HepG2 (cell line): ENCODE measurements around the gene SEMA6B. TPM values are rescaled to one million over a fixed set of nuclear protein-coding genes. Genes with fewer than 3 reads are reported as not detected.

Experiments
- ATAC-seq: fragments of 200-7000 bp; cut with Tn5 transposase; 3 replicates; pipeline ENCODE4 v1.9.1; 2020; ENCODE audit warnings: mild to moderate bottlenecking, moderate library complexity
- BruUV-seq: library from RNA; stranded (reverse); fragments of 400-500 nt; replicated peaks from 2 replicates; lab custom pipeline; 2021; lab: Mats Ljungman, UMichigan
- CTCF ChIA-PET: fragments of 300-600 bp; formaldehyde crosslinking; extraction: SDS; loops from one replicate; lab custom pipeline; 2021; ENCODE audit warnings: low total read pairs, inconsistent platforms, low intra/inter-chr PET ratio; lab: Yijun Ruan, JAX
- POLR2A ChIA-PET: fragments of 350-600 bp; sonication (Branson Sonifier 250); formaldehyde crosslinking; loops from one replicate; lab custom pipeline; 2020; ENCODE audit warnings: antibody characterized with exemption, inconsistent platforms; lab: Yijun Ruan, JAX
- DNase-seq: peaks from one replicate; pipeline ENCODE4 v3.0.0-alpha.2; 2015; ENCODE audit warnings: low spot score
- FAIRE-seq: peaks from 3 replicates; lab custom pipeline; 2011; peaks lifted over from hg19 to GRCh38; lab: Jason Lieb, UNC
- H2AFZ ChIP-seq: one replicate; pipeline ENCODE4 v1.6.1; 2011; ENCODE audit warnings: low read length, inconsistent platforms
- H3K27ac ChIP-seq: fragments of 300-600 bp; 3 replicates; pipeline ENCODE4 v1.8.0; 2011; ENCODE audit warnings: mixed run types, mild to moderate bottlenecking, mixed read lengths, low read length, inconsistent platforms; ENCODE audit not compliant: insufficient read depth; ENCODE audit errors: extremely low read length
- H3K27me3 ChIP-seq, 2 experiments: fragments of 200-600 bp in 1 of 2; 2 replicates in 1 of 2; 3 replicates in 1 of 2; pipeline versions ENCODE4 v1.6.0 to v1.8.0; 2011; ENCODE audit warnings: low read length in 2 of 2, mild to moderate bottlenecking in 2 of 2, moderate library complexity in 2 of 2, inconsistent platforms in 1 of 2; ENCODE audit not compliant: insufficient read depth in 2 of 2, control insufficient read depth in 1 of 2
- H3K36me3 ChIP-seq, 2 experiments: fragments of 200-600 bp in 1 of 2; replicated peaks in 1 of 2; 2 replicates in 1 of 2; 3 replicates in 1 of 2; pipeline versions ENCODE4 v1.5.1 to v1.8.0; 2011; ENCODE audit warnings: low read length in 2 of 2, inconsistent platforms in 1 of 2; ENCODE audit not compliant: insufficient read depth in 2 of 2, control insufficient read depth in 1 of 2
- H3K4me1 ChIP-seq: 2 replicates; pipeline ENCODE4 v1.5.1; 2012; ENCODE audit warnings: low read length, inconsistent platforms; ENCODE audit not compliant: insufficient read depth
- H3K4me2 ChIP-seq: 2 replicates; pipeline ENCODE4 v1.6.0; 2011; ENCODE audit warnings: low read depth, low read length, inconsistent platforms
- H3K4me3 ChIP-seq, 3 experiments: fragments of 200-600 bp in 1 of 3; sonication (generic), shearing (Covaris generic) in 1 of 3; replicated peaks in 1 of 3; 2 replicates each; pipeline ENCODE4 v1.5.1; 2011 to 2016; ENCODE audit warnings: low read length in 3 of 3, inconsistent platforms in 2 of 3, low read depth in 2 of 3, mild to moderate bottlenecking in 2 of 3, control low read depth in 1 of 3, mixed read lengths in 1 of 3; ENCODE audit not compliant: insufficient read depth in 1 of 3
- H3K79me2 ChIP-seq: one replicate; pipeline ENCODE4 v1.6.1; 2011; ENCODE audit warnings: low read length, inconsistent platforms; ENCODE audit not compliant: insufficient read depth
- H3K9ac ChIP-seq: 2 replicates; pipeline ENCODE4 v1.6.0; 2011; ENCODE audit warnings: mild to moderate bottlenecking, low read depth, low read length, inconsistent platforms; ENCODE audit not compliant: insufficient read depth
- H3K9me3 ChIP-seq: 2 replicates; pipeline ENCODE4 v1.5.1; 2012; ENCODE audit warnings: mild to moderate bottlenecking, low read length
- H4K20me1 ChIP-seq: 2 replicates; pipeline ENCODE4 v1.6.0; 2011; ENCODE audit warnings: inconsistent platforms, mild to moderate bottlenecking, low read length, moderate library complexity; ENCODE audit not compliant: insufficient read depth
- ARNT2 ChIP-seq: sonication (generic); formaldehyde crosslinking; IDR thresholded peaks from 2 replicates; pipeline ENCODE4 v1.8.0; 2022; ENCODE audit warnings: mild to moderate bottlenecking, low read depth, missing genetic modification reagents, moderate library complexity
- FOXK1 ChIP-seq: sonication (generic); formaldehyde crosslinking; IDR thresholded peaks from 2 replicates; pipeline ENCODE4 v1.4.0; 2020; ENCODE audit warnings: low read depth, missing genetic modification reagents, borderline replicate concordance
- HNF4A ChIP-seq: sonication (generic); formaldehyde crosslinking; IDR thresholded peaks from 2 replicates; pipeline ENCODE4 v1.4.0; 2020; ENCODE audit warnings: missing genetic modification reagents
- NONO ChIP-seq, 2 experiments: fragments of 450-650 bp in 1 of 2; sonication (generic) in 1 of 2; formaldehyde crosslinking in 1 of 2; IDR thresholded peaks in 1 of 2; conservative IDR thresholded peaks in 1 of 2; 2 replicates each; pipeline versions ENCODE4 v1.6.1 to v1.8.0; 2017 to 2022; ENCODE audit warnings: mild to moderate bottlenecking in 1 of 2, missing genetic modification reagents in 1 of 2, moderate library complexity in 1 of 2
- PCBP1 ChIP-seq: fragments of 200-400 bp; formaldehyde crosslinking; IDR thresholded peaks from 2 replicates; pipeline ENCODE4 v1.6.1; 2017; ENCODE audit warnings: mild to moderate bottlenecking, low read depth, low read length, borderline replicate concordance
- SALL1 ChIP-seq: sonication (generic); formaldehyde crosslinking; IDR thresholded peaks from 2 replicates; pipeline ENCODE4 v1.8.0; 2022; ENCODE audit warnings: mild to moderate bottlenecking, missing genetic modification reagents
- XRCC5 ChIP-seq: fragments of 200-400 bp; formaldehyde crosslinking; optimal IDR thresholded peaks from 2 replicates; pipeline ENCODE3; 2017; ENCODE audit warnings: mild to moderate bottlenecking, low read length
- ZKSCAN8 ChIP-seq: IDR thresholded peaks from 2 replicates; pipeline ENCODE4 v1.6.1; 2016; ENCODE audit warnings: borderline replicate concordance, missing genetic modification reagents, missing compliant biosample characterization
- ZNF256 ChIP-seq: sonication (generic); formaldehyde crosslinking; conservative IDR thresholded peaks from 2 replicates; pipeline ENCODE4 v1.4.0; 2020; ENCODE audit warnings: missing genetic modification reagents
- ZNF614 ChIP-seq: IDR thresholded peaks from 2 replicates; pipeline ENCODE4 v1.6.1; 2018; ENCODE audit warnings: missing biosample characterization, missing genetic modification reagents, inconsistent platforms, borderline replicate concordance
- ZNF615 ChIP-seq: sonication (generic); formaldehyde crosslinking; IDR thresholded peaks from 2 replicates; pipeline ENCODE4 v1.5.0; 2020; ENCODE audit warnings: mild to moderate bottlenecking, missing genetic modification reagents, borderline replicate concordance
- WGBS: methylation state at CpG from one replicate; pipeline ENCODE4 v1.1.6; 2017; ENCODE audit warnings: low lambda C conversion rate; 5-methylcytosine and 5-hydroxymethylcytosine counted together
- in situ Hi-C: cut with HindIII; loops from 2 replicates; pipeline ENCODE4 v1.10.0; 2017; ENCODE audit warnings: low pct_unique_long_range_greater_than_20kb; ENCODE audit not compliant: extremely low pct_ligation_motif_present
- intact Hi-C: fragments of 100-400 bp; cut with micrococcal nuclease; formaldehyde crosslinking; loops from one replicate; pipeline ENCODE4 v1.10.0; 2022; ENCODE audit not compliant: unreplicated experiment
- polyA plus RNA-seq, 8 experiments: library from polyadenylated mRNA; depleted of rRNA in 3 of 8; stranded (reverse) in 7 of 8; unstranded in 1 of 8; fragments of >200 nt; fragmentation: Illumina TruSeq in 4 of 8; extraction: Trizol in 4 of 8; gene quantifications; 2 replicates each; pipeline versions ENCODE4 v1.2.1 to v1.2.3, GENCODE V29; 2011 to 2016; ENCODE audit warnings: low read depth in 4 of 8, missing spikeins in 1 of 8, mixed read lengths in 1 of 8; ENCODE audit not compliant: insufficient read depth in 1 of 8
- total RNA-seq, 5 experiments: library from RNA; depleted of rRNA; stranded (reverse); fragments of >200 nt; fragmentation: Illumina TruSeq; extraction: Trizol; gene quantifications; 2 replicates each; pipeline ENCODE4 v1.2.3, GENCODE V29; 2016; ENCODE audit warnings: low read depth in 1 of 5
- TF ChIP-seq, protein P1 (sequence below): sonication (generic); formaldehyde crosslinking; IDR thresholded peaks from 2 replicates; pipeline ENCODE4 v1.5.0; 2020; ENCODE audit warnings: mild to moderate bottlenecking, missing genetic modification reagents, moderate library complexity
- TF ChIP-seq, protein P2 (sequence below): sonication (generic); formaldehyde crosslinking; IDR thresholded peaks from 2 replicates; pipeline ENCODE4 v1.4.0; 2020; ENCODE audit warnings: missing genetic modification reagents
- TF ChIP-seq, protein P3 (sequence below): sonication (generic); formaldehyde crosslinking; IDR thresholded peaks from 2 replicates; pipeline ENCODE4 v1.5.0; 2020; ENCODE audit warnings: missing genetic modification reagents
- TF ChIP-seq, protein P4 (sequence below): sonication (generic); formaldehyde crosslinking; IDR thresholded peaks from 2 replicates; pipeline ENCODE4 v1.5.1; 2020; ENCODE audit warnings: missing genetic modification reagents, mild to moderate bottlenecking, borderline replicate concordance

SEMA6B gene
- total and polyA plus RNA-seq, 2 of the 13 experiments (the other 11 are each of a cell fraction or from before 2014, with no cell fraction given) = 45.5 to 67.1 TPM

DNA sequence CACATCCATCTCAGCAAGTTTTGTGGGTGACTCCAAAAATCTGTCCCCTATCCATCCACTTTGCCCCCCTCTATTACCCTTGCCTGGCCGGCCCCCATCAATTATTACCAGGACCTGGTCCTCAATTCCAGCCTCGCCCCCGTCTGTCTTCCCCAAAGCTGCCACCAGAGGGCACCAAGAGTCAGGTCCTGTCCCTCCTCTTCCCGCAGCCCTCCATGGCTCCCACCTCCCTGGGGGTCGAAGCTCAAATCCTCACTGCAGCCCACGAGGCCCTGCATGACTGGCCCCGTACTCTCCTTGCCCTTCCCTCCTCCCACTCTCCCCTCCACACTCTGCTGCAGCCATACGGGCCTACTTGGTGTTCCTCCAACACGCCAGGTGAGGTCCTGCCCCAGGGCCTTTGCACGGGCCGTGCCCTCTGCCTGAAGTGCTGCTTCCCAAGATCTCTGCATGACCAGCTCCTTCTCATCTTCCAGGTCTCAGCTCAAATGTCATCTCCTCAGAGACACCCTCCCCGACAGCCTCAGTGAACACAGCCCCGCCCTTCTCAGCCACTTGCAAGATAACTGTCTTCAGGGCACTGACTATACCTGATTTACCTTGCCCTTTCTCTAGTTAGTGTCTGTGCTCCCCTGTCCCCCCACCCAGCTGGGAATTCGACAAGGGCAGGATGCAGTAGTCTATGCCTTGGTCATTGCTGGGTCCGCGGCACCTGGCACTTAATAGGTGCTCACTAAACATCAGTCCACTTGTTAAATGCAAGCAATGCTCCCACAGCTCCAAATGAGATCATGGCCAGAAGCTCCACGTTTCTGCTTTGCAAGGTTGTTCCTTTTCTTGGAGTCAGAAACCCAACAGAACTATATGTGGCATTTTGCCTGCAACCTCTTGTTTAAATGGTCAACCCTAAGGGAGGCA, 16.8 kb upstream of the SEMA6B start:
- CTCF ChIA-PET = interaction anchor here (1.4 to 4.0 kb wide), 4 partner anchors 47 to 59 kb away, joined by 3 to 25 read pairs (median 4); no protein-coding TSS in a partner anchor
- DNase-seq (peak; percentile 61), ATAC-seq (peak; percentile 47), FAIRE-seq (peak; percentile 34)
- no peaks in the 10 kb centered on the region for H3K9me3 ChIP-seq
- H3K79me2 ChIP-seq = peaks cover 71% of the 10 kb centered on the region
- no peak overlapping the region for H3K4me3 ChIP-seq
- H3K27me3 ChIP-seq = no peaks in the 10 kb centered on the region
- peak overlapping the region; percentile 29 for H3K27ac ChIP-seq
- WGBS = 61% methylated on average over 17 of the region's 17 CpGs
- POLR2A ChIA-PET = interaction anchor here (0.5 to 1.6 kb wide), 5 partner anchors 36 to 373 kb away, joined by 3 to 7 read pairs (median 3); partner anchors contain the start of gene LRG1
- in situ Hi-C loops = loop anchor here (5.0 kb wide), 1 partner anchor 61 kb away; the partner anchor contains the start of gene TNFAIP8L1
- BruUV-seq = TSS peak; percentile 24
- no peak overlapping the region for H2AFZ ChIP-seq
- peak overlapping the region; percentile 32; the same call in 1 of the 2 replicates for H3K4me2 ChIP-seq
- H3K4me1 ChIP-seq = peaks cover 53% of the 10 kb centered on the region
- intact Hi-C loops = no loop called here
- H3K9ac ChIP-seq = no peak overlapping the region
- H3K36me3 ChIP-seq = peaks cover 3 to 13% of the 10 kb centered on the region in 2 experiments; a peak in 3 of 5 replicates
- peaks cover 54% of the 10 kb centered on the region for H4K20me1 ChIP-seq
- TF ChIP-seq PCBP1 (peak; percentile 75; the same call in 1 of the 2 replicates), ZNF615 (CRISPR knock-in tag) (no peak), HNF4A (CRISPR knock-in tag) (peak; percentile 63), XRCC5 (no peak), SALL1 (peak; percentile 46; the same call in 1 of the 2 replicates), NONO (IDR thresholded peaks at IDR 0.05) (no peak), NONO (CRISPR knock-in tag; conservative IDR thresholded peaks at IDR 0.05) (peak; percentile 48; the same call in 1 of the 2 replicates), FOXK1 (peak; percentile 29; the same call in 1 of the 2 replicates), ZNF614 (CRISPR knock-in tag) (no peak), ZKSCAN8 (CRISPR knock-in tag) (no peak), ARNT2 (CRISPR knock-in tag) (0 out of 2 replicates have a peak, but pooled peaks have one; percentile 45), ZNF256 (CRISPR knock-in tag) (no peak)
- TF ChIP-seq, protein P1, sequence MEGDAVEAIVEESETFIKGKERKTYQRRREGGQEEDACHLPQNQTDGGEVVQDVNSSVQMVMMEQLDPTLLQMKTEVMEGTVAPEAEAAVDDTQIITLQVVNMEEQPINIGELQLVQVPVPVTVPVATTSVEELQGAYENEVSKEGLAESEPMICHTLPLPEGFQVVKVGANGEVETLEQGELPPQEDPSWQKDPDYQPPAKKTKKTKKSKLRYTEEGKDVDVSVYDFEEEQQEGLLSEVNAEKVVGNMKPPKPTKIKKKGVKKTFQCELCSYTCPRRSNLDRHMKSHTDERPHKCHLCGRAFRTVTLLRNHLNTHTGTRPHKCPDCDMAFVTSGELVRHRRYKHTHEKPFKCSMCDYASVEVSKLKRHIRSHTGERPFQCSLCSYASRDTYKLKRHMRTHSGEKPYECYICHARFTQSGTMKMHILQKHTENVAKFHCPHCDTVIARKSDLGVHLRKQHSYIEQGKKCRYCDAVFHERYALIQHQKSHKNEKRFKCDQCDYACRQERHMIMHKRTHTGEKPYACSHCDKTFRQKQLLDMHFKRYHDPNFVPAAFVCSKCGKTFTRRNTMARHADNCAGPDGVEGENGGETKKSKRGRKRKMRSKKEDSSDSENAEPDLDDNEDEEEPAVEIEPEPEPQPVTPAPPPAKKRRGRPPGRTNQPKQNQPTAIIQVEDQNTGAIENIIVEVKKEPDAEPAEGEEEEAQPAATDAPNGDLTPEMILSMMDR (CRISPR knock-in tag) = peak; percentile 88
- TF ChIP-seq, protein P2, sequence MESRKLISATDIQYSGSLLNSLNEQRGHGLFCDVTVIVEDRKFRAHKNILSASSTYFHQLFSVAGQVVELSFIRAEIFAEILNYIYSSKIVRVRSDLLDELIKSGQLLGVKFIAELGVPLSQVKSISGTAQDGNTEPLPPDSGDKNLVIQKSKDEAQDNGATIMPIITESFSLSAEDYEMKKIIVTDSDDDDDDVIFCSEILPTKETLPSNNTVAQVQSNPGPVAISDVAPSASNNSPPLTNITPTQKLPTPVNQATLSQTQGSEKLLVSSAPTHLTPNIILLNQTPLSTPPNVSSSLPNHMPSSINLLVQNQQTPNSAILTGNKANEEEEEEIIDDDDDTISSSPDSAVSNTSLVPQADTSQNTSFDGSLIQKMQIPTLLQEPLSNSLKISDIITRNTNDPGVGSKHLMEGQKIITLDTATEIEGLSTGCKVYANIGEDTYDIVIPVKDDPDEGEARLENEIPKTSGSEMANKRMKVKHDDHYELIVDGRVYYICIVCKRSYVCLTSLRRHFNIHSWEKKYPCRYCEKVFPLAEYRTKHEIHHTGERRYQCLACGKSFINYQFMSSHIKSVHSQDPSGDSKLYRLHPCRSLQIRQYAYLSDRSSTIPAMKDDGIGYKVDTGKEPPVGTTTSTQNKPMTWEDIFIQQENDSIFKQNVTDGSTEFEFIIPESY (CRISPR knock-in tag) = 0 out of 2 replicates have a peak, but pooled peaks have one; percentile 67
- TF ChIP-seq, protein P3, sequence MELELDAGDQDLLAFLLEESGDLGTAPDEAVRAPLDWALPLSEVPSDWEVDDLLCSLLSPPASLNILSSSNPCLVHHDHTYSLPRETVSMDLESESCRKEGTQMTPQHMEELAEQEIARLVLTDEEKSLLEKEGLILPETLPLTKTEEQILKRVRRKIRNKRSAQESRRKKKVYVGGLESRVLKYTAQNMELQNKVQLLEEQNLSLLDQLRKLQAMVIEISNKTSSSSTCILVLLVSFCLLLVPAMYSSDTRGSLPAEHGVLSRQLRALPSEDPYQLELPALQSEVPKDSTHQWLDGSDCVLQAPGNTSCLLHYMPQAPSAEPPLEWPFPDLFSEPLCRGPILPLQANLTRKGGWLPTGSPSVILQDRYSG (CRISPR knock-in tag) = no peak
- TF ChIP-seq, protein P4, sequence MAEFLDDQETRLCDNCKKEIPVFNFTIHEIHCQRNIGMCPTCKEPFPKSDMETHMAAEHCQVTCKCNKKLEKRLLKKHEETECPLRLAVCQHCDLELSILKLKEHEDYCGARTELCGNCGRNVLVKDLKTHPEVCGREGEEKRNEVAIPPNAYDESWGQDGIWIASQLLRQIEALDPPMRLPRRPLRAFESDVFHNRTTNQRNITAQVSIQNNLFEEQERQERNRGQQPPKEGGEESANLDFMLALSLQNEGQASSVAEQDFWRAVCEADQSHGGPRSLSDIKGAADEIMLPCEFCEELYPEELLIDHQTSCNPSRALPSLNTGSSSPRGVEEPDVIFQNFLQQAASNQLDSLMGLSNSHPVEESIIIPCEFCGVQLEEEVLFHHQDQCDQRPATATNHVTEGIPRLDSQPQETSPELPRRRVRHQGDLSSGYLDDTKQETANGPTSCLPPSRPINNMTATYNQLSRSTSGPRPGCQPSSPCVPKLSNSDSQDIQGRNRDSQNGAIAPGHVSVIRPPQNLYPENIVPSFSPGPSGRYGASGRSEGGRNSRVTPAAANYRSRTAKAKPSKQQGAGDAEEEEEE (CRISPR knock-in tag) = no peak
